Neutrophil (primary cell): ENCODE data around the gene ZNF222.

Experiments used
- H3K27ac ChIP-seq: fragments of 200-600 bp; sonication (generic); 2 replicates; pipeline ENCODE4 v1.5.1; 2016; ENCODE audit warnings: mild to moderate bottlenecking, moderate library complexity
- H3K27me3 ChIP-seq: fragments of 200-600 bp; sonication (generic); 2 replicates; pipeline ENCODE4 v1.6.0; 2016; ENCODE audit warnings: mild to moderate bottlenecking
- H3K36me3 ChIP-seq: fragments of 200-600 bp; sonication (generic); 2 replicates; pipeline ENCODE4 v1.5.1; 2017
- H3K4me1 ChIP-seq, 2 experiments: fragments of 200-600 bp in 1 of 2; sonication (generic) in 1 of 2; 1 replicate in 1 of 2; 2 replicates in 1 of 2; pipeline versions ENCODE4 v1.5.1 to v1.6.1; 2013 to 2016; ENCODE audit warnings: low read depth in 1 of 2, low read length in 1 of 2, mild to moderate bottlenecking in 1 of 2, moderate library complexity in 1 of 2; ENCODE audit not compliant: control insufficient read depth in 1 of 2, insufficient read depth in 1 of 2
- H3K4me3 ChIP-seq, 2 experiments: fragments of 200-600 bp in 1 of 2; sonication (generic) in 1 of 2; 1 replicate in 1 of 2; 2 replicates in 1 of 2; pipeline ENCODE4 v1.5.1; 2013 to 2016; ENCODE audit warnings: low read depth in 1 of 2, low read length in 1 of 2, mild to moderate bottlenecking in 1 of 2, moderate library complexity in 1 of 2
- H3K9me3 ChIP-seq: fragments of 200-600 bp; sonication (generic); 2 replicates; pipeline ENCODE4 v1.5.1; 2016
- CTCF ChIP-seq: fragments of 200-600 bp; sonication (generic); IDR thresholded peaks from 2 replicates; pipeline ENCODE4 v1.5.1; 2016; ENCODE audit warnings: antibody characterized with exemption

ZNF222 gene

GRCh38 chr19:44025217-44025936 is at the start of gene ZNF222:
TSS of gene ZNF222 (plus strand) at chr19:44025379. CDS start at chr19:44025437, 58 bp downstream.
- H3K4me3 ChIP-seq, result peak within 1 kb of the TSS; percentile 58 to 74
- H3K36me3 ChIP-seq, result peaks cover 15% of the 10 kb centered on the region
- TF ChIP-seq CTCF, result no peak
- peak within 1 kb of the TSS; percentile 47 for H3K27ac ChIP-seq
- H3K27me3 ChIP-seq, result no peaks in the 10 kb centered on the region
- no peaks in the 10 kb centered on the region for H3K9me3 ChIP-seq
- H3K4me1 ChIP-seq, result peaks cover 8 to 11% of the 10 kb centered on the region in 2 experiments

GRCh38 chr19:43976732-43977131 is 48.4 kb upstream of the ZNF222 start:
- TF ChIP-seq CTCF, result no peak
- Histone ChIP-seq H3K9me3 (peaks cover 4% of the 10 kb centered on the region), H3K27ac (no peak overlapping the region), H3K4me1 (no peaks in the 10 kb centered on the region), H3K4me3 (no peak overlapping the region), H3K27me3 (no peaks in the 10 kb centered on the region), H3K36me3 (no peaks in the 10 kb centered on the region)

- H3K27ac ChIP-seq, result no peak overlapping the region
- no peak for TF ChIP-seq CTCF
- H3K9me3 ChIP-seq, result no peaks in the 10 kb centered on the region
- H3K36me3 ChIP-seq, result no peaks in the 10 kb centered on the region
- H3K4me1 ChIP-seq, result peaks cover 5 to 7% of the 10 kb centered on the region in 2 experiments
- H3K27me3 ChIP-seq, result no peaks in the 10 kb centered on the region
- peak overlapping the region; percentile 73 to 81 for H3K4me3 ChIP-seq
Measured at GRCh38 chr19:43983544-43983911, 41.7 kb upstream of the ZNF222 start.

- H3K9me3 ChIP-seq, result no peaks in the 10 kb centered on the region
- peak within 1 kb of the TSS; percentile 73 to 81 for H3K4me3 ChIP-seq
- H3K27ac ChIP-seq, result peak within 1 kb of the TSS; percentile 25
- peaks cover 5 to 7% of the 10 kb centered on the region in 2 experiments for H3K4me1 ChIP-seq
- no peaks in the 10 kb centered on the region for H3K27me3 ChIP-seq
- no peak for TF ChIP-seq CTCF
- no peaks in the 10 kb centered on the region for H3K36me3 ChIP-seq
Measured at GRCh38 chr19:43983912-43984686, 41.1 kb upstream of the ZNF222 start, which contains the start of gene ZNF155. TSS of gene ZNF155 (plus strand) at chr19:43984188. CDS start at chr19:43988544, 4,356 bp downstream.

- Histone ChIP-seq H3K4me1 (peaks cover 5 to 7% of the 10 kb centered on the region in 2 experiments), H3K27ac (no peak overlapping the region), H3K4me3 (peak overlapping the region; percentile 73 to 81), H3K36me3 (peaks cover 3% of the 10 kb centered on the region), H3K27me3 (no peaks in the 10 kb centered on the region), H3K9me3 (no peaks in the 10 kb centered on the region)
- TF ChIP-seq CTCF, result no peak
Measured at GRCh38 chr19:43984687-43985000, 40.5 kb upstream of the ZNF222 start.
